GM20000 (cell line): ENCODE results near the gene SIGLEC9.
A peak's percentile ranks its signal among the peaks of the same experiment; 100 is the strongest.

Experiments
- DNase-seq: peaks from one replicate; pipeline ENCODE4 v3.0.0; 2012; ENCODE audit warnings: low spot score
- CTCF ChIP-seq: IDR thresholded peaks from 2 replicates; pipeline ENCODE4 v1.5.1; 2012; ENCODE audit warnings: mild to moderate bottlenecking, control low read depth; ENCODE audit errors: extremely low read depth, missing control alignments

SIGLEC9 gene

GRCh38 chr19:51091126-51091525 lies 33.6 kb upstream of the SIGLEC9 start:
- no peak for DNase-seq
- no peak for TF ChIP-seq CTCF

GRCh38 chr19:51091895-51092873 lies 32.5 kb upstream of the SIGLEC9 start:
- TF ChIP-seq CTCF: no peak
- DNase-seq: no peak

GRCh38 chr19:51093101-51093500 lies 31.6 kb upstream of the SIGLEC9 start:
- DNase-seq: no peak
- TF ChIP-seq CTCF: no peak

GRCh38 chr19:51093510-51094345 lies 31.0 kb upstream of the SIGLEC9 start:
- no peak for DNase-seq
- no peak for TF ChIP-seq CTCF

GRCh38 chr19:51094696-51095279 lies 29.9 kb upstream of the SIGLEC9 start:
- peak; percentile 31 for TF ChIP-seq CTCF
- DNase-seq: peak; percentile 74

DNA sequence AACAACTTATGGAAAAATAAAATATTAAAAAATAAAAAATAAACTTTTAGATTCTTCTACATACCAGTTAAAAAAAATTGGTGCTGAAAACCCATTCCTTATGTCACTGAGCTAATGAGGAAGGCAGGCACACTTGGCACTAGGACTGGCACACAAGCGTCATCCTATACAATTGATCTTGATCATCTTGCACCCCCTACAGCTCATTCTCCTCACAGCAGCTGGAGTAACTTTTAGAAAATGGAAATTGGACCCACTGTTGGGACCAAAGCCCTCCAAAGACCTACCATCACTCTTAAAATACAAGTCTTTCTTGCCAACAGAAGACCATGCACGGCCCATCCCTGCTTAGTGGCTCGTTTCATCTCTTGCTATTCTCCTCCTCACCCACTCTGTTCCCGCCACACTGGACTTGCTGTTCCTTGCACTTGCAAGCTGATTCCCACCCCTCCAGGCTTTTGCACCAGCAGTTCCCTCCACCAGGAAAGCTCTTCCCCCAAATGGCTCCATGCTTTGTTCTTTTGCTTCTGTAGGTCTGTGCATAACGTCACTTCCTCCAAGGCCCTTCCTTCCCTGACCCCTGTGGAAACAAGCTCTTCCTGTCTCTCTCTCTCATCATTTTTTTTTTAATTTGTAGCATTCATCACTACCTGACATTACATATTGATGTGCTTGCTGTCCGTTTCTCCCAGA lies 28.1 kb upstream of the SIGLEC9 start:
- TF ChIP-seq CTCF: no peak
- no peak for DNase-seq
